Left renal cortex interstitium (tissue), 4 donors: ENCODE measurements around the gene CYP21A2. TPM values are rescaled to one million over a fixed set of nuclear protein-coding genes. Genes with fewer than 3 reads are reported as not detected.
"Not testable (repeated sequence)": the region's sequence is repeated elsewhere in the genome, so short reads cannot be mapped to it uniquely, and the experiment has no call there.

Experiments used
- DNase-seq, 4 donors: peaks; one replicate each; pipeline ENCODE4 v3.0.0-alpha.2; 2013; ENCODE audit warnings: low read depth in 4 of 4, low spot score in 2 of 4, missing footprints in 1 of 4
- polyA plus RNA-seq, 4 donors: library from polyadenylated mRNA; unstranded; fragments of 120-200 nt; gene quantifications; one replicate each; pipeline ENCODE4 v1.2.1, GENCODE V29; 2013; ENCODE audit not compliant: insufficient read length in 4 of 4

The CYP21A2 gene
- polyA plus RNA-seq, 4 donors: 0.61 to 1.4 (median 1.1) TPM

- not testable (repeated sequence) for DNase-seq
Measured at GRCh38 chr6:32049736-32050135, 11.5 kb downstream of the CYP21A2 start.

- no peak for DNase-seq
Measured at GRCh38 chr6:32050562-32050961, 12.3 kb downstream of the CYP21A2 start.

GRCh38 chr6:32052626-32053025 lies 14.4 kb downstream of the CYP21A2 start:
- not testable (repeated sequence) for DNase-seq

- not testable (repeated sequence) for DNase-seq
Measured at GRCh38 chr6:32053314-32053713, 15.1 kb downstream of the CYP21A2 start.

GRCh38 chr6:32055756-32056155 lies 17.5 kb downstream of the CYP21A2 start:
- DNase-seq: not testable (repeated sequence)

GRCh38 chr6:32056254-32056653 lies 18.0 kb downstream of the CYP21A2 start:
- DNase-seq: no peak

GRCh38 chr6:32057966-32058365 lies 19.8 kb downstream of the CYP21A2 start:
- no peak for DNase-seq

- no peak for DNase-seq
Measured at GRCh38 chr6:32058511-32058963, 20.3 kb downstream of the CYP21A2 start.

- DNase-seq: no peak
Measured at GRCh38 chr6:32060966-32061655, 22.9 kb downstream of the CYP21A2 start.

- DNase-seq: no peak
Measured at GRCh38 chr6:32064706-32065105, 26.5 kb downstream of the CYP21A2 start.

- not testable (repeated sequence) for DNase-seq
Measured at GRCh38 chr6:32067521-32067920, 29.3 kb downstream of the CYP21A2 start.

GRCh38 chr6:32068315-32068714 lies 30.1 kb downstream of the CYP21A2 start:
- not testable (repeated sequence) for DNase-seq

GRCh38 chr6:32068867-32069266 lies 30.7 kb downstream of the CYP21A2 start:
- no peak for DNase-seq

GRCh38 chr6:32069460-32069859 lies 31.2 kb downstream of the CYP21A2 start:
- no peak for DNase-seq

- no peak for DNase-seq
Measured at GRCh38 chr6:32069878-32070515, 31.8 kb downstream of the CYP21A2 start.

GRCh38 chr6:32070814-32071543 lies 32.8 kb downstream of the CYP21A2 start:
- no peak for DNase-seq

GRCh38 chr6:32073101-32073500 lies 34.9 kb downstream of the CYP21A2 start:
- no peak for DNase-seq

- no peak for DNase-seq
Measured at GRCh38 chr6:32073613-32074012, 35.4 kb downstream of the CYP21A2 start.

- no peak for DNase-seq
Measured at GRCh38 chr6:32074996-32075532, 36.8 kb downstream of the CYP21A2 start.

GRCh38 chr6:32075781-32076180 lies 37.6 kb downstream of the CYP21A2 start:
- no peak for DNase-seq

- no peak for DNase-seq
Measured at GRCh38 chr6:32076321-32076809, 38.1 kb downstream of the CYP21A2 start.
